GM12878 (cell line): ENCODE measurements around the gene ZNF391. TPM values are rescaled to one million over a fixed set of nuclear protein-coding genes. Genes with fewer than 3 reads are reported as not detected.
A peak's percentile ranks its signal among the peaks of the same experiment; 100 is the strongest.

Experiments used
- ATAC-seq: fragments of 200-7000 bp; cut with Tn5 transposase; 3 replicates; pipeline ENCODE4 v1.9.1; 2020; ENCODE audit warnings: mild to moderate bottlenecking, moderate library complexity
- BruUV-seq: library from RNA; stranded (reverse); fragments of 400-500 nt; replicated peaks from 2 replicates; lab custom pipeline; 2021; lab: Mats Ljungman, UMichigan
- CTCF ChIA-PET: fragments of 300-600 bp; sonication (Branson Sonifier 250); formaldehyde crosslinking; extraction: SDS; loops from one replicate; lab custom pipeline; 2021; ENCODE audit warnings: inconsistent platforms; lab: Yijun Ruan, JAX
- POLR2A ChIA-PET: fragments of 350-600 bp; formaldehyde crosslinking; extraction: SDS; loops from one replicate; lab custom pipeline; 2021; ENCODE audit warnings: inconsistent platforms; lab: Charles Lee
- RAD21 ChIA-PET: fragments of 300-600 bp; sonication (Branson Sonifier 250); formaldehyde crosslinking; loops from one replicate; lab custom pipeline; 2023; ENCODE audit warnings: antibody characterized with exemption; ENCODE audit not compliant: unreplicated experiment; lab: Charles Lee
- SMC1A ChIA-PET: fragments of 300-600 bp; sonication (Branson Sonifier 250); formaldehyde crosslinking; loops from one replicate; lab custom pipeline; 2023; ENCODE audit not compliant: unreplicated experiment, uncharacterized antibody; lab: Charles Lee
- DNase-seq: peaks from one replicate; pipeline ENCODE4 v3.0.0-alpha.2; 2011; ENCODE audit warnings: low read depth, low spot score
- FAIRE-seq: peaks from 3 replicates; lab custom pipeline; 2011; peaks lifted over from hg19 to GRCh38; lab: Jason Lieb, UNC
- H2AFZ ChIP-seq: 2 replicates; pipeline ENCODE4 v1.6.0; 2011; ENCODE audit warnings: low read depth, low read length, control low read depth; ENCODE audit not compliant: control insufficient read depth
- H3K27ac ChIP-seq: 2 replicates; pipeline ENCODE4 v1.5.1; 2011; ENCODE audit warnings: control low read depth; ENCODE audit not compliant: control insufficient read depth, insufficient read depth
- H3K27me3 ChIP-seq, 2 experiments: replicated peaks in 1 of 2; 2 replicates each; pipeline versions ENCODE4 v1.6.0 to v1.6.1; 2011; ENCODE audit warnings: low read length in 1 of 2; ENCODE audit not compliant: control insufficient read depth in 2 of 2, insufficient read depth in 2 of 2
- H3K36me3 ChIP-seq, 2 experiments: 2 replicates each; pipeline ENCODE4 v1.5.1; 2011; ENCODE audit warnings: low read length in 1 of 2; ENCODE audit not compliant: control insufficient read depth in 2 of 2, insufficient read depth in 2 of 2
- H3K4me1 ChIP-seq: 2 replicates; pipeline ENCODE4 v1.6.1; 2011; ENCODE audit warnings: mild to moderate bottlenecking, low read length, moderate library complexity, mixed read lengths; ENCODE audit not compliant: control insufficient read depth, insufficient read depth
- H3K4me2 ChIP-seq: 2 replicates; pipeline ENCODE4 v1.6.0; 2011; ENCODE audit warnings: control low read depth; ENCODE audit not compliant: control insufficient read depth, insufficient read depth
- H3K4me3 ChIP-seq: fragments of 200-600 bp; sonication (generic); 2 replicates; pipeline ENCODE4 v1.5.1; 2016
- H3K79me2 ChIP-seq: 2 replicates; pipeline ENCODE4 v1.6.0; 2011; ENCODE audit warnings: low read length; ENCODE audit not compliant: control insufficient read depth, insufficient read depth
- H3K9ac ChIP-seq: 2 replicates; pipeline ENCODE4 v1.8.0; 2011; ENCODE audit warnings: low read length, control low read depth, mixed read lengths; ENCODE audit not compliant: control insufficient read depth, insufficient read depth
- H3K9me3 ChIP-seq: replicated peaks from 3 replicates; pipeline ENCODE4 v1.5.1; 2011; ENCODE audit warnings: mild to moderate bottlenecking, low read length; ENCODE audit not compliant: control insufficient read depth, insufficient read depth
- H4K20me1 ChIP-seq: 2 replicates; pipeline ENCODE4 v1.6.0; 2011; ENCODE audit not compliant: control insufficient read depth, insufficient read depth
- ASH2L ChIP-seq: fragments of 300-600, 200-600 bp; sonication (generic); IDR thresholded peaks from 2 replicates; pipeline ENCODE4 v1.6.1; 2017; ENCODE audit warnings: low read depth, mild to moderate bottlenecking, borderline replicate concordance
- ATF3 ChIP-seq: IDR thresholded peaks from 2 replicates; pipeline ENCODE4 v1.6.1; 2011; ENCODE audit warnings: low read depth, mild to moderate bottlenecking, low read length, moderate library complexity, borderline replicate concordance; ENCODE audit errors: extremely low read depth
- BACH1 ChIP-seq: fragments of 450-650 bp; IDR thresholded peaks from 2 replicates; pipeline ENCODE4 v1.6.1; 2017; ENCODE audit warnings: mild to moderate bottlenecking, borderline replicate concordance
- DPF2 ChIP-seq: fragments of 450-650 bp; IDR thresholded peaks from 2 replicates; pipeline ENCODE4 v1.6.1; 2017; ENCODE audit warnings: mild to moderate bottlenecking
- ESRRA ChIP-seq: IDR thresholded peaks from 2 replicates; pipeline ENCODE4 v1.6.1; 2012; ENCODE audit warnings: mild to moderate bottlenecking, low read length, improper control_type of control experiment
- IKZF2 ChIP-seq, 2 experiments: fragments of 450-650 bp; IDR thresholded peaks; 2 replicates each; pipeline ENCODE4 v1.6.1; 2017; ENCODE audit warnings: mild to moderate bottlenecking in 2 of 2, moderate library complexity in 2 of 2
- KDM1A ChIP-seq: fragments of 200-600 bp; sonication (generic); IDR thresholded peaks from 2 replicates; pipeline ENCODE4 v1.6.1; 2016; ENCODE audit warnings: borderline replicate concordance
- LARP7 ChIP-seq: fragments of 450-650 bp; IDR thresholded peaks from 2 replicates; pipeline ENCODE4 v1.6.1; 2017; ENCODE audit warnings: mild to moderate bottlenecking
- MTA2 ChIP-seq: fragments of 450-650 bp; IDR thresholded peaks from 2 replicates; pipeline ENCODE4 v1.6.1; 2016; ENCODE audit warnings: low read depth, mild to moderate bottlenecking, moderate library complexity
- MTA3 ChIP-seq: IDR thresholded peaks from 2 replicates; pipeline ENCODE4 v1.6.1; 2012; ENCODE audit warnings: low read length, inconsistent platforms, borderline replicate concordance
- NRF1 ChIP-seq: conservative IDR thresholded peaks from 2 replicates; pipeline ENCODE4 v1.6.1; 2011; ENCODE audit warnings: mild to moderate bottlenecking, low read depth, low read length, improper control_type of control experiment
- RUNX3 ChIP-seq: IDR thresholded peaks from 2 replicates; pipeline ENCODE4 v1.6.1; 2012; ENCODE audit warnings: low read length, inconsistent platforms
- SIX5 ChIP-seq: IDR thresholded peaks from 2 replicates; pipeline ENCODE4 v1.6.1; 2011; ENCODE audit warnings: mild to moderate bottlenecking, low read depth, low read length, moderate library complexity; ENCODE audit not compliant: severe bottlenecking
- SMAD1 ChIP-seq: fragments of 450-650 bp; IDR thresholded peaks from 2 replicates; pipeline ENCODE4 v1.6.1; 2018; ENCODE audit warnings: mild to moderate bottlenecking, low read depth; ENCODE audit not compliant: partially characterized antibody
- STAT1 ChIP-seq: fragments of 450-650 bp; conservative IDR thresholded peaks from 2 replicates; pipeline ENCODE4 v1.6.1; 2014; ENCODE audit warnings: antibody characterized with exemption, mild to moderate bottlenecking
- STAT3 ChIP-seq: IDR thresholded peaks from 2 replicates; pipeline ENCODE4 v1.6.1; 2011; ENCODE audit warnings: low read depth, low read length, improper control_type of control experiment
- SUZ12 ChIP-seq: fragments of 200-600 bp; sonication (generic); IDR thresholded peaks from one replicate; pipeline ENCODE4 v1.6.1; 2018; ENCODE audit warnings: antibody characterized with exemption, mild to moderate bottlenecking; ENCODE audit not compliant: unreplicated experiment
- TCF7 ChIP-seq: IDR thresholded peaks from 2 replicates; pipeline ENCODE4 v1.6.1; 2014; ENCODE audit warnings: antibody characterized with exemption, borderline replicate concordance
- ZNF274 ChIP-seq: IDR thresholded peaks from one replicate; pipeline ENCODE4 v1.8.0; 2011; ENCODE audit not compliant: insufficient read length, insufficient read depth
- WGBS: methylation state at CpG from one replicate; pipeline ENCODE4 v1.1.6; 2016; ENCODE audit warnings: low lambda C conversion rate; ENCODE audit not compliant: insufficient replicate concordance, insufficient coverage; ENCODE audit errors: missing lambda C conversion rate; 5-methylcytosine and 5-hydroxymethylcytosine counted together
- in situ Hi-C: fragments of 300-500 bp; cut with MboI; formaldehyde crosslinking; loops from 9 replicates; pipeline ENCODE4 v1.14.3; 2018; ENCODE audit warnings: mixed read lengths
- intact Hi-C: fragments of 100-400 bp; cut with micrococcal nuclease; formaldehyde crosslinking; loops from one replicate; pipeline ENCODE4 v1.14.2; 2022; ENCODE audit not compliant: unreplicated experiment
- polyA plus RNA-seq, 11 experiments: library from polyadenylated mRNA; depleted of rRNA in 4 of 11; unstranded in 6 of 11; stranded (reverse) in 5 of 11; fragments of >200 nt; fragmentation: Nextera tagmentation in 4 of 11; fragmentation: Illumina TruSeq in 1 of 11; extraction: Ambion mirVana in 4 of 11; extraction: Trizol in 1 of 11; gene quantifications; 1 replicate in 1 of 11; 2 replicates in 10 of 11; pipeline versions ENCODE4 v1.2.1 to v1.2.3, GENCODE V29; 2011 to 2016; ENCODE audit warnings: inconsistent platforms in 2 of 11, missing spikeins in 2 of 11, low read depth in 1 of 11
- total RNA-seq, 4 experiments: library from RNA; depleted of rRNA in 3 of 4; stranded (reverse); fragments of >200 nt in 3 of 4; fragmentation: Illumina TruSeq in 1 of 4; extraction: Trizol in 1 of 4; gene quantifications; 2 replicates each; pipeline versions ENCODE4 v1.2.1 to v1.2.3, GENCODE V29; 2013 to 2021

Gene ZNF391
- total and polyA plus RNA-seq, 10 of the 15 experiments (the other 5 are each of a cell fraction or from before 2014, with no cell fraction given): 0.42 to 1.9 (median 1.0) TPM

- no TSS peak for BruUV-seq
- H3K36me3 ChIP-seq: no peaks in the 10 kb centered on the region
- H3K9ac ChIP-seq: no peak overlapping the region
- in situ Hi-C loops: no loop called here
- ChIA-PET RAD21 (no interaction called here), SMC1A (no interaction called here), POLR2A (no interaction called here), CTCF (no interaction called here)
- H3K9me3 ChIP-seq: peaks cover 4% of the 10 kb centered on the region
- no peak overlapping the region for H3K4me2 ChIP-seq
- 36% methylated on average over 1 of the region's 1 CpG for WGBS
- no peak overlapping the region for H3K4me3 ChIP-seq
- ATAC-seq: no peak
- no peaks in the 10 kb centered on the region for H3K4me1 ChIP-seq
- no peaks in the 10 kb centered on the region; a peak in 1 of 4 replicates for H3K27me3 ChIP-seq
- no peak for FAIRE-seq
- H2AFZ ChIP-seq: no peak overlapping the region
- no peaks in the 10 kb centered on the region for H4K20me1 ChIP-seq
- TF ChIP-seq ESRRA (no peak), NRF1 (no peak), ZNF274 (peak; percentile 6), SIX5 (no peak), RUNX3 (no peak), IKZF2 (IDR thresholded peaks at IDR 0.05) (no peak), ATF3 (no peak), STAT1 (no peak)
- TF ChIP-seq, all 136 proteins: peak for 1
- no peak for DNase-seq
- H3K27ac ChIP-seq: no peak overlapping the region
- no peaks in the 10 kb centered on the region for H3K79me2 ChIP-seq
- intact Hi-C loops: no loop called here
Measured at GRCh38 chr6:27359231-27359630, 29.3 kb upstream of the ZNF391 start.

GRCh38 chr6:27368202-27368601 lies 20.4 kb upstream of the ZNF391 start:
- H3K79me2 ChIP-seq: no peaks in the 10 kb centered on the region
- no peaks in the 10 kb centered on the region for H3K4me1 ChIP-seq
- RAD21 ChIA-PET: no interaction called here
- POLR2A ChIA-PET: no interaction called here
- no peak overlapping the region for H3K27ac ChIP-seq
- intact Hi-C loops (no loop called here), in situ Hi-C loops (no loop called here)
- ATAC-seq: no peak
- no peak overlapping the region for H2AFZ ChIP-seq
- no peak for FAIRE-seq
- WGBS: 23% methylated on average over 5 of the region's 5 CpGs
- no peak for DNase-seq
- no TSS peak for BruUV-seq
- H3K9me3 ChIP-seq: peaks cover 8% of the 10 kb centered on the region; the same call in 2 of the 3 replicates
- H3K36me3 ChIP-seq: no peaks in the 10 kb centered on the region
- no peak overlapping the region for H3K9ac ChIP-seq
- H3K4me2 ChIP-seq: no peak overlapping the region
- SMC1A ChIA-PET: no interaction called here
- no peaks in the 10 kb centered on the region for H3K27me3 ChIP-seq
- no peak overlapping the region for H3K4me3 ChIP-seq
- no peaks in the 10 kb centered on the region for H4K20me1 ChIP-seq
- CTCF ChIA-PET: no interaction called here
- TF ChIP-seq MTA2 (no peak), TCF7 (no peak), ASH2L (no peak), KDM1A (no peak), SUZ12 (no peak), MTA3 (no peak), SMAD1 (no peak), DPF2 (no peak), LARP7 (no peak), BACH1 (no peak), STAT3 (no peak)
